Measurements from ENCODE around the gene GPR18.

- TF ChIP-seq CTCF (conservative IDR thresholded peaks at IDR 0.05; ENCODE audit: low read depth, low read length) (no peak), EZH2 (IDR thresholded peaks at IDR 0.05; ENCODE audit: borderline replicate concordance, low read depth, low read length, poor library complexity, severe bottlenecking) (no peak)
Measured at GRCh38 chr13:99214232-99214631, 43.9 kb downstream of the GPR18 start.
